Mesothelial cell of epicardium (in vitro differentiated cells): Measurements from ENCODE around the gene GBP6. TPM values are rescaled to one million over a fixed set of nuclear protein-coding genes. Genes with fewer than 3 reads are reported as not detected.
"Not testable (repeated sequence)": the region's sequence is repeated elsewhere in the genome, so short reads cannot be mapped to it uniquely, and the experiment has no call there.

Source experiments
- DNase-seq, 2 experiments: peaks; one replicate each; pipeline ENCODE4 v3.0.0; 2021; ENCODE audit warnings: low spot score in 2 of 2; ENCODE audit not compliant: unreplicated experiment in 2 of 2
- H3K27ac Mint-ChIP-seq: 2 replicates; pipeline ENCODE4 v1.8.0; 2021; ENCODE audit warnings: mixed read lengths
- H3K27me3 Mint-ChIP-seq: 2 replicates; pipeline ENCODE4 v1.8.0; 2021; ENCODE audit warnings: low read depth, mixed read lengths
- H3K36me3 Mint-ChIP-seq: 2 replicates; pipeline ENCODE4 v1.8.0; 2021; ENCODE audit warnings: mixed read lengths
- H3K4me1 Mint-ChIP-seq: 2 replicates; pipeline ENCODE4 v1.8.0; 2021; ENCODE audit warnings: mixed read lengths
- H3K4me3 Mint-ChIP-seq: 2 replicates; pipeline ENCODE4 v1.8.0; 2021; ENCODE audit warnings: mild to moderate bottlenecking, moderate library complexity, mixed read lengths
- H3K9me3 Mint-ChIP-seq: 2 replicates; pipeline ENCODE4 v1.8.0; 2021; ENCODE audit warnings: mixed read lengths
- total RNA-seq: library from RNA; stranded (reverse); gene quantifications from 3 replicates; pipeline ENCODE4 v1.2.1, GENCODE V29; 2021
- TF ChIP-seq, protein P1 (sequence below): fragments of 200-600 bp; sonication (generic); IDR thresholded peaks from one replicate; pipeline ENCODE4 v1.5.0; 2021; ENCODE audit warnings: antibody characterized with exemption; ENCODE audit not compliant: unreplicated experiment

The GBP6 gene
- total RNA-seq, 1 donor from 2014 or later, result 0.09 TPM

DNA sequence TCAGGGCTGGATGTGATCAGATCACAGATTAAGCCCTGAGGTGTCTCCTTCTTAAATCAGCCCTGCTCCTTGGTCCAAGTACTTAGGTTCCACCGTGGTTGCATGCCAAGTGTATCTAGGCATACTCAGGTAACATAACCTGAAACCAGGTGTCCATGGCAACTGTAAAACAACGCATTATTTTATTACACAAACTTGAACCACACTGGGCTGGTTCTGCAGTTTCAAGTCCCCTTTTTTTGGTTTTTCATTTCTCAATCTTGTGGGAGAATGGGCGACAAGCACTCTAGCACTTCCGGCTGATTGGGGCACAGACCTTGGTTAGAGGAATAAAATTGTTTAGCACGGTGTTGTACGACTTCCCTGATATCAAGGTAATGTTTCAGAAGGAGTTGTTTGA lies 65.2 kb downstream of the GBP6 start:
- TF ChIP-seq, protein P1, sequence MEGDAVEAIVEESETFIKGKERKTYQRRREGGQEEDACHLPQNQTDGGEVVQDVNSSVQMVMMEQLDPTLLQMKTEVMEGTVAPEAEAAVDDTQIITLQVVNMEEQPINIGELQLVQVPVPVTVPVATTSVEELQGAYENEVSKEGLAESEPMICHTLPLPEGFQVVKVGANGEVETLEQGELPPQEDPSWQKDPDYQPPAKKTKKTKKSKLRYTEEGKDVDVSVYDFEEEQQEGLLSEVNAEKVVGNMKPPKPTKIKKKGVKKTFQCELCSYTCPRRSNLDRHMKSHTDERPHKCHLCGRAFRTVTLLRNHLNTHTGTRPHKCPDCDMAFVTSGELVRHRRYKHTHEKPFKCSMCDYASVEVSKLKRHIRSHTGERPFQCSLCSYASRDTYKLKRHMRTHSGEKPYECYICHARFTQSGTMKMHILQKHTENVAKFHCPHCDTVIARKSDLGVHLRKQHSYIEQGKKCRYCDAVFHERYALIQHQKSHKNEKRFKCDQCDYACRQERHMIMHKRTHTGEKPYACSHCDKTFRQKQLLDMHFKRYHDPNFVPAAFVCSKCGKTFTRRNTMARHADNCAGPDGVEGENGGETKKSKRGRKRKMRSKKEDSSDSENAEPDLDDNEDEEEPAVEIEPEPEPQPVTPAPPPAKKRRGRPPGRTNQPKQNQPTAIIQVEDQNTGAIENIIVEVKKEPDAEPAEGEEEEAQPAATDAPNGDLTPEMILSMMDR, result no peak
- Mint-ChIP-seq H3K27me3 (no peaks in the 10 kb centered on the region), H3K9me3 (no peaks in the 10 kb centered on the region), H3K36me3 (no peaks in the 10 kb centered on the region), H3K4me3 (no peak overlapping the region), H3K27ac (no peak overlapping the region), H3K4me1 (peaks cover 5% of the 10 kb centered on the region)
- no peak for DNase-seq

DNA sequence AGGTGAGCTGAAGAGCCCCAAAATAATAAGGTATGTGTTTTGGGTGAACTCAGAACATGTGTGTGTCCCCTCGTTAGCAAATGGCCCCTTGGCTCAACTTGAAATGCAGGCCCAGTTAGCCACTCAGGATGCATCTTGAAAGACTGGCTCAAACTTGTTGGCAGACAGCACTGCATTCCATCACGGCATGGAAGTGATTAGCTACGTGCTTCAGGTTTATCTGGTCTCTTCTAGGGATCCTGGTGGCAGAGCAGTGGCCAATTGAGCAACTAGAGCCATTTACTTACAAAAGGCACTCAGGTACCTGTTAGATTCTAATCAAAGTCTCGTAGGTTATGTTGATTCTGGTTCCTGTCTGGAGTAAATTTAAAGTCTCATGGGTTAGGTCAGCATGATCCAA lies 65.8 kb downstream of the GBP6 start:
- not testable (repeated sequence) for H3K36me3 Mint-ChIP-seq, DNase-seq, H3K27me3 Mint-ChIP-seq, H3K4me1 Mint-ChIP-seq, H3K4me3 Mint-ChIP-seq, H3K9me3 Mint-ChIP-seq, H3K27ac Mint-ChIP-seq

DNA sequence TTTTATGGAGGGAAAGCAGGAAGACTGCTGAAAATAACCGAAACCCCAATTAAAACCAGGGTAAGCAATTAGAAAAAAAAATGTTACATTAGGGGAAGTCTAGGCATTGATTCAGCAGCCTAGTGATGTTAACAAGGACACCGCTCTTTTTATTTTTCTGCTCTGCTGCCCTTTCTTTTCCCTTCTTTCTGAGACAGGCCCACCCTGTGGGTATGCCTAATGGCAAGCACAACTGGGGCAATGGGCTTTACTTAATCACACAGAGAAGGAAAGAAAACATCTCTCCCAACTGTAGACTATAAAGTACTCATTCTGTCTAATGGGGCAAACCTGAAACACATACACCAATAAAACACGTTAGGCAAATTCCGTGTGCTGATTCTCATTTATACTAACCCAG lies 69.6 kb downstream of the GBP6 start:
- no peaks in the 10 kb centered on the region for H3K9me3 Mint-ChIP-seq
- DNase-seq, result no peak
- H3K36me3 Mint-ChIP-seq, result no peaks in the 10 kb centered on the region
- H3K27ac Mint-ChIP-seq, result no peak overlapping the region
- TF ChIP-seq, protein P1, result no peak
- H3K4me1 Mint-ChIP-seq, result no peaks in the 10 kb centered on the region
- H3K4me3 Mint-ChIP-seq, result no peak overlapping the region
- no peaks in the 10 kb centered on the region for H3K27me3 Mint-ChIP-seq

DNA sequence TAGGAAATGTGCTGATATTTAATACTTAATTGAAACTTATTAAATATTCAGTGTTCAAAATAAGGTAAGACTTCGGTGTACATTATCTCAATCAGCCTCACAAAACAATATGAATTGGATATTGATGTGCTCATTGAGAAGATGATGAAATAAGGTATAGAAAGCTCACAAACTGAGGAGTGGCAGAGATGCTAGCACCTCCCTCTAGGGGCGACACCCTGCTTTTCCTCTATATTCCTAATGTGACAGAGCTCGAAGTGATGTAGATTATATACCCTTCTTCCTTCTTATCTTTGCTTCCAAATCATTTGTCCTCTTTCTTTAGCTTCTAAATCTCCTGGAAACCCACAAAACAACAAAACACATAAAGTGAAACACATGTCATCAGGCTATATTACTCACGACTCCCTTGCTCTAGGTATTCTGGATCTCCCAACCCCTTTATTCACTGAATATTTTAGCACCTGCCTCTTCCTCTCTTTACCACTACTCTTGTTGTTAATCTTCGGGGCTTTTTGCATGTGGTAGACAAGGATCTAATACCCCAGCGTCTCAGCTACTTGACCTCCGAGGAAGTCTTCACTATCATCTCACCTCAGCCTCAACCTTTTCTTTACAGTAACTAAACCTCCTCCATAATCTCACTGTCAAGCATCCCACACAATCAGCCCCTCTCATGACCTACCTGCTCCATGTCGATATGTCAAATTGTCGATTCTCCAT lies 70.4 kb downstream of the GBP6 start:
- H3K4me1 Mint-ChIP-seq, H3K27ac Mint-ChIP-seq, H3K36me3 Mint-ChIP-seq: not testable (repeated sequence)

More for the DNA sequence above, 70.4 kb downstream of the GBP6 start:
- not testable (repeated sequence) for DNase-seq, H3K9me3 Mint-ChIP-seq, H3K4me3 Mint-ChIP-seq, H3K27me3 Mint-ChIP-seq

Other genes starting within 250 kb of the GBP6 start
- gene GBP2, start 237.9 kb upstream of the GBP6 start, total RNA-seq, result 3.8 to 4.4 TPM (median 4.1 TPM) in 3 replicates
- not detected in 3 replicates for gene GBP7, start 188.1 kb upstream of the GBP6 start, total RNA-seq
- gene GBP4, start 165.1 kb upstream of the GBP6 start, total RNA-seq, result 4.8 to 6.7 TPM (median 5.5 TPM) in 3 replicates
- not detected in 3 replicates for gene GBP5, start 91.2 kb upstream of the GBP6 start, total RNA-seq
- gene LRRC8B, start 160.8 kb downstream of the GBP6 start, total RNA-seq, result 12.5 to 14.3 TPM (median 13.9 TPM) in 3 replicates